Chondrocyte (in vitro differentiated cells): ENCODE results near the gene THOP1. TPM values are rescaled to one million over a fixed set of nuclear protein-coding genes. Genes with fewer than 3 reads are reported as not detected.

Experiments
- DNase-seq: peaks from one replicate; pipeline ENCODE4 v3.0.0; 2021; ENCODE audit warnings: mixed read lengths, low spot score
- H3K27ac Mint-ChIP-seq: one replicate; pipeline ENCODE4 v1.8.0; 2021; ENCODE audit warnings: mild to moderate bottlenecking, moderate library complexity, mixed read lengths; ENCODE audit not compliant: unreplicated experiment
- H3K27me3 Mint-ChIP-seq: 2 replicates; pipeline ENCODE4 v1.8.0; 2021; ENCODE audit warnings: low read depth, mixed read lengths
- H3K36me3 Mint-ChIP-seq: 2 replicates; pipeline ENCODE4 v1.8.0; 2021; ENCODE audit warnings: low read depth, mixed read lengths
- H3K4me1 Mint-ChIP-seq: 2 replicates; pipeline ENCODE4 v1.8.0; 2021; ENCODE audit warnings: low read depth, mild to moderate bottlenecking, mixed read lengths
- H3K4me3 Mint-ChIP-seq: one replicate; pipeline ENCODE4 v1.8.0; 2021; ENCODE audit warnings: mild to moderate bottlenecking, moderate library complexity, mixed read lengths; ENCODE audit not compliant: unreplicated experiment
- H3K9me3 Mint-ChIP-seq: 2 replicates; pipeline ENCODE4 v1.8.0; 2021; ENCODE audit warnings: low read depth, mixed read lengths
- total RNA-seq: library from RNA; stranded (reverse); gene quantifications from 3 replicates; pipeline ENCODE4 v1.2.1, GENCODE V29; 2021
- TF ChIP-seq, protein P1 (sequence below): fragments of 200-600 bp; sonication (generic); IDR thresholded peaks from 2 replicates; pipeline ENCODE4 v1.5.0; 2021; ENCODE audit warnings: antibody characterized with exemption, mild to moderate bottlenecking, moderate library complexity

The THOP1 gene
- total RNA-seq, 1 donor from 2014 or later = 48.4 TPM

GRCh38 chr19:2768365-2769132, 16.8 kb upstream of the THOP1 start:
- Mint-ChIP-seq H3K36me3 (peaks cover 2% of the 10 kb centered on the region), H3K4me1 (peaks cover 2% of the 10 kb centered on the region)
- TF ChIP-seq, protein P1, sequence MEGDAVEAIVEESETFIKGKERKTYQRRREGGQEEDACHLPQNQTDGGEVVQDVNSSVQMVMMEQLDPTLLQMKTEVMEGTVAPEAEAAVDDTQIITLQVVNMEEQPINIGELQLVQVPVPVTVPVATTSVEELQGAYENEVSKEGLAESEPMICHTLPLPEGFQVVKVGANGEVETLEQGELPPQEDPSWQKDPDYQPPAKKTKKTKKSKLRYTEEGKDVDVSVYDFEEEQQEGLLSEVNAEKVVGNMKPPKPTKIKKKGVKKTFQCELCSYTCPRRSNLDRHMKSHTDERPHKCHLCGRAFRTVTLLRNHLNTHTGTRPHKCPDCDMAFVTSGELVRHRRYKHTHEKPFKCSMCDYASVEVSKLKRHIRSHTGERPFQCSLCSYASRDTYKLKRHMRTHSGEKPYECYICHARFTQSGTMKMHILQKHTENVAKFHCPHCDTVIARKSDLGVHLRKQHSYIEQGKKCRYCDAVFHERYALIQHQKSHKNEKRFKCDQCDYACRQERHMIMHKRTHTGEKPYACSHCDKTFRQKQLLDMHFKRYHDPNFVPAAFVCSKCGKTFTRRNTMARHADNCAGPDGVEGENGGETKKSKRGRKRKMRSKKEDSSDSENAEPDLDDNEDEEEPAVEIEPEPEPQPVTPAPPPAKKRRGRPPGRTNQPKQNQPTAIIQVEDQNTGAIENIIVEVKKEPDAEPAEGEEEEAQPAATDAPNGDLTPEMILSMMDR = no peak

GRCh38 chr19:2769218-2769617, 16.1 kb upstream of the THOP1 start:
- Mint-ChIP-seq H3K27ac (no peak overlapping the region), H3K9me3 (no peaks in the 10 kb centered on the region), H3K4me1 (peaks cover 2% of the 10 kb centered on the region), H3K4me3 (no peak overlapping the region), H3K36me3 (peaks cover 2% of the 10 kb centered on the region), H3K27me3 (no peaks in the 10 kb centered on the region)
- no peak for DNase-seq
- TF ChIP-seq, protein P1 = no peak

More at GRCh38 chr19:2768365-2769132, 16.8 kb upstream of the THOP1 start:
- Mint-ChIP-seq H3K27me3 (no peaks in the 10 kb centered on the region), H3K9me3 (no peaks in the 10 kb centered on the region), H3K4me3 (no peak overlapping the region), H3K27ac (no peak overlapping the region)
- DNase-seq = no peak

DNA sequence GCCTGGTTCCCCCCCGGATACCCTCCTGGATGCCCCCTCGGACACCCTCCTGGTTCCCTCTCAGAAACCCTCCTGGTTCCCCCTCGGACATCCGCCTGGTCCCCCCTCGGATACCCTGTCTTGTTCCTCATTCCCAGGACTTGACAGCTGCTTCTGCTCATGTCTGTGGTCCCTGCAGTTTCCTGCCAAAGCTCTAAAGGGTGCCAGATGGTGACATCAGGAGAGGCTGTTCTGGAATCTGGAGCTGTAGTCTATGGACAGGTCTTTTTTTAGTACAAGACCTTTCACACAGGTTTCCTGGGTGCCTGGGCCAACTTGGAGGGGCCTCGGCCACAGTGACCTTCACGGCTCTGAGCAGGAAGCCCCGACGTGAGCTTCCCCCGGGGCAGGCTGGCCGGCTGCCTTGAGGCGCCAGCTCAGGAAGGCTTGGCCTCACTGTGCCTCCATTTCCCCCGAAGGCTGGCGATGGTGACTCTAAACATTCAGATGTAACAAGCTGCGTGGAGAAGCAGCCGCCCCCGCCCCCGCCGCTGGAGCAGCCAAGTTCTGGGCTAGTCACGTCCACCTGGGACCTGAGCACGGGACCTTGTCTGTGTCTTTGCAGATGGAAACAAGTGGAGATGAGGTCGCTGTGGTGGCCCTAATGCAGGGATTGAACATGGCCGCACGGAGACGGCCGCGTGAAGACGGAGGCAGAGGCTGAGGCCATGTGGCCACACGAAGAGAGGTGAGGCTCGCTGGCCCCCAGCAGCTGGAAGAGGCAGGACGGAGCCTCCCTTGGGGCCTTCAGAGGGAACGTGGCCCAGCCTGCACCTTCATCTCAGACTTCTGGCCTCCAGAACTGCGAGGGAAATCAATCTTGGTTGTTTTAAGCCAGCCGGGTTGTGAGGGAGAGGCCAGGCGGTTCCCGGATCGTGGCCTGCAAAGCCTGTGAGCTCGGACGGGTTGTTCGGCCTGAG, 15.0 kb upstream of the THOP1 start:
- no peak for DNase-seq
- H3K27ac Mint-ChIP-seq = no peak overlapping the region
- H3K27me3 Mint-ChIP-seq = no peaks in the 10 kb centered on the region
- H3K4me1 Mint-ChIP-seq = peaks cover 7% of the 10 kb centered on the region
- TF ChIP-seq, protein P1 = no peak
- no peak overlapping the region for H3K4me3 Mint-ChIP-seq
- no peaks in the 10 kb centered on the region for H3K9me3 Mint-ChIP-seq
- H3K36me3 Mint-ChIP-seq = peaks cover 3% of the 10 kb centered on the region

- Mint-ChIP-seq H3K4me3 (no peak overlapping the region), H3K4me1 (peaks cover 15% of the 10 kb centered on the region), H3K9me3 (no peaks in the 10 kb centered on the region), H3K27ac (peak overlapping the region; percentile 17), H3K36me3 (peaks cover 1% of the 10 kb centered on the region), H3K27me3 (no peaks in the 10 kb centered on the region)
- TF ChIP-seq, protein P1 = no peak
- DNase-seq = no peak
Observed at GRCh38 chr19:2771786-2772674, 13.3 kb upstream of the THOP1 start.
